GM19351 (cell line): ENCODE data around the gene EXOSC5.

Experiments used
- ATAC-seq: cut with Tn5 transposase; IDR thresholded peaks from one replicate; pipeline ENCODE4 v1.9.1; 2021; ENCODE audit warnings: mild to moderate bottlenecking, moderate library complexity; ENCODE audit not compliant: unreplicated experiment

EXOSC5 gene

GRCh38 chr19:41426952-41427646 lies 29.9 kb upstream of the EXOSC5 start, which contains the start of gene B3GNT8:
Gene B3GNT8 (minus strand): TSS chr19:41427374. CDS start chr19:41426778, 596 bp downstream.
- ATAC-seq, result no peak

GRCh38 chr19:41426116-41426841 lies 29.1 kb upstream of the EXOSC5 start:
- ATAC-seq, result no peak

- no peak for ATAC-seq
Observed at GRCh38 chr19:41425174-41426115, 28.3 kb upstream of the EXOSC5 start.

- ATAC-seq, result no peak
Observed at GRCh38 chr19:41424335-41425173, 27.4 kb upstream of the EXOSC5 start.

GRCh38 chr19:41422955-41423354 lies 25.8 kb upstream of the EXOSC5 start:
- no peak for ATAC-seq

GRCh38 chr19:41422456-41422855 lies 25.3 kb upstream of the EXOSC5 start:
- ATAC-seq, result no peak

GRCh38 chr19:41421973-41422372 lies 24.8 kb upstream of the EXOSC5 start:
- no peak for ATAC-seq

- ATAC-seq, result no peak
Observed at GRCh38 chr19:41421314-41421713, 24.2 kb upstream of the EXOSC5 start.

GRCh38 chr19:41420101-41420880 lies 23.1 kb upstream of the EXOSC5 start:
- no peak for ATAC-seq

- ATAC-seq, result no peak
Observed at GRCh38 chr19:41416194-41416674, 19.1 kb upstream of the EXOSC5 start.

GRCh38 chr19:41415154-41415571 lies 18.0 kb upstream of the EXOSC5 start:
- ATAC-seq, result no peak

- no peak for ATAC-seq
Observed at GRCh38 chr19:41414461-41414860, 17.3 kb upstream of the EXOSC5 start.

- ATAC-seq, result no peak
Observed at GRCh38 chr19:41413947-41414346, 16.8 kb upstream of the EXOSC5 start.

GRCh38 chr19:41412953-41413352 lies 15.8 kb upstream of the EXOSC5 start:
- ATAC-seq, result no peak

GRCh38 chr19:41411968-41412265 lies 14.8 kb upstream of the EXOSC5 start:
- ATAC-seq, result no peak

GRCh38 chr19:41411100-41411967 lies 14.2 kb upstream of the EXOSC5 start:
- no peak for ATAC-seq

GRCh38 chr19:41410336-41411054 lies 13.3 kb upstream of the EXOSC5 start:
- no peak for ATAC-seq

GRCh38 chr19:41409288-41409687 lies 12.1 kb upstream of the EXOSC5 start:
- ATAC-seq, result no peak
